ENCODE measurements around the gene MAP2K3. TPM values are rescaled to one million over a fixed set of nuclear protein-coding genes. Genes with fewer than 3 reads are reported as not detected.
"Not testable (repeated sequence)": the region's sequence is repeated elsewhere in the genome, so short reads cannot be mapped to it uniquely, and the experiment has no call there.

Gene MAP2K3
- total RNA-seq, 1 donor from 2014 or later = 27.2 TPM

- not testable (repeated sequence) for DNase-seq
Measured at GRCh38 chr17:21310061-21310765, 25.7 kb downstream of the MAP2K3 start.

- DNase-seq = not testable (repeated sequence)
Measured at GRCh38 chr17:21310766-21311602, 26.5 kb downstream of the MAP2K3 start.

GRCh38 chr17:21313320-21313719 lies 28.8 kb downstream of the MAP2K3 start:
- DNase-seq = no peak

GRCh38 chr17:21313761-21314160 lies 29.2 kb downstream of the MAP2K3 start:
- DNase-seq = not testable (repeated sequence)

- not testable (repeated sequence) for DNase-seq
Measured at GRCh38 chr17:21314261-21314664, 29.8 kb downstream of the MAP2K3 start.

GRCh38 chr17:21314701-21315111 lies 30.2 kb downstream of the MAP2K3 start:
- not testable (repeated sequence) for DNase-seq

- DNase-seq = not testable (repeated sequence)
Measured at GRCh38 chr17:21315246-21316000, 30.9 kb downstream of the MAP2K3 start.

GRCh38 chr17:21316212-21316886 lies 31.8 kb downstream of the MAP2K3 start:
- DNase-seq = not testable (repeated sequence)

GRCh38 chr17:21316887-21317500 lies 32.5 kb downstream of the MAP2K3 start:
- peak; percentile 45 for DNase-seq

GRCh38 chr17:21317821-21318220 lies 33.3 kb downstream of the MAP2K3 start:
- DNase-seq = not testable (repeated sequence)

GRCh38 chr17:21318439-21318838 lies 33.9 kb downstream of the MAP2K3 start:
- no peak for DNase-seq

GRCh38 chr17:21318856-21319255 lies 34.3 kb downstream of the MAP2K3 start:
- DNase-seq = not testable (repeated sequence)

- DNase-seq = not testable (repeated sequence)
Measured at GRCh38 chr17:21319256-21319655, 34.7 kb downstream of the MAP2K3 start.

GRCh38 chr17:21319686-21320375 lies 35.3 kb downstream of the MAP2K3 start:
- not testable (repeated sequence) for DNase-seq

GRCh38 chr17:21320430-21320829 lies 35.9 kb downstream of the MAP2K3 start:
- not testable (repeated sequence) for DNase-seq

- DNase-seq = not testable (repeated sequence)
Measured at GRCh38 chr17:21321061-21321460, 36.5 kb downstream of the MAP2K3 start.

GRCh38 chr17:21321744-21322191 lies 37.3 kb downstream of the MAP2K3 start:
- DNase-seq = not testable (repeated sequence)

- DNase-seq = not testable (repeated sequence)
Measured at GRCh38 chr17:21323257-21324111, 39.0 kb downstream of the MAP2K3 start.

GRCh38 chr17:21324741-21325140 lies 40.2 kb downstream of the MAP2K3 start:
- not testable (repeated sequence) for DNase-seq

GRCh38 chr17:21327921-21328320 lies 43.4 kb downstream of the MAP2K3 start:
- not testable (repeated sequence) for DNase-seq
